Large intestine (tissue), 3 donors: Measurements from ENCODE around the gene CCT5. TPM values are rescaled to one million over a fixed set of nuclear protein-coding genes. Genes with fewer than 3 reads are reported as not detected.
A peak's percentile ranks its signal among the peaks of the same experiment; 100 is the strongest.

Experiments
- DNase-seq, 2 donors: peaks; one replicate each; pipeline versions ENCODE4 v3.0.0 to v3.0.0-alpha.2; 2013
- H3K27ac ChIP-seq: one replicate; pipeline ENCODE4 v1.5.1; 2013; ENCODE audit warnings: low read length
- H3K27me3 ChIP-seq: 2 replicates; pipeline ENCODE4 v1.6.1; 2013; ENCODE audit warnings: low read length; ENCODE audit not compliant: control insufficient read depth, insufficient read depth
- H3K36me3 ChIP-seq: 2 replicates; pipeline ENCODE4 v1.6.1; 2013; ENCODE audit warnings: low read length; ENCODE audit not compliant: control insufficient read depth, insufficient read depth
- H3K4me1 ChIP-seq: one replicate; pipeline ENCODE4 v1.6.1; 2013; ENCODE audit warnings: low read length; ENCODE audit not compliant: control insufficient read depth, insufficient read depth
- H3K4me3 ChIP-seq: one replicate; pipeline ENCODE4 v1.5.1; 2013; ENCODE audit warnings: low read length
- H3K9me3 ChIP-seq: one replicate; pipeline ENCODE4 v1.6.1; 2013; ENCODE audit warnings: mild to moderate bottlenecking, low read depth, low read length, moderate library complexity; ENCODE audit not compliant: control insufficient read depth
- WGBS: methylation state at CpG from one replicate; pipeline ENCODE4 v1.1.5; 2013; ENCODE audit warnings: low lambda C conversion rate; ENCODE audit not compliant: insufficient coverage; 5-methylcytosine and 5-hydroxymethylcytosine counted together
- polyA plus RNA-seq: library from polyadenylated mRNA; unstranded; fragments of 120-200 nt; gene quantifications from one replicate; pipeline ENCODE4 v1.2.1, GENCODE V29; 2013

Gene CCT5
- polyA plus RNA-seq, 1 donor = 178 TPM

DNA sequence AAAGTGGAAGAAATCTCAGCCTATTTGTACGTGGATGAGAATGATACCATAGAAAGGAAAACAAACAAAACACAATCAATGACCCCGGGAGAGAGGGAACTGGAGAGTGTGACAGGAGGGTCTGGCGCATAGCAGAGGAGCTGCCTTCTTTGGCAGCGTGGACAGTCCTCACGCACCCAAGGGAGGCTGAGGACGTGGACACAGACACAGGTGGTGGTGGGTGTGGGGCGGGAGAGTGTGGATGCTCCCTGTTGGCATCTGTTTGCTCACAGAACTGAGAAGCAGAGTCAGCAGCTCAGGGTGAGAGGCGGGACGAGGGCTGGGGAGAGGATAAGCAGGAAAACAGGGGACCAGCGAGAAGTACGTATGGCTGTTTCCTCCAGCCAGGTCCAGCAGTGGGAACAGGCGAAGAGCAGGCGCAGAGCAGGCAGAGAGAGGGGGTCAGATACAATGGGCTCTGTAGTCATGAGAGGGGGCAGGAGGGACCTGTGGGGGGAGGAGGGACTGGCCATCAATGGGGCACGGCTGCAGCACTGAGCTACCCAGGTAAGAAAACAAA, 47.6 kb downstream of the CCT5 start:
- peaks cover 27% of the 10 kb centered on the region for H3K36me3 ChIP-seq
- no peak for DNase-seq
- no peaks in the 10 kb centered on the region for H3K9me3 ChIP-seq
- H3K27me3 ChIP-seq = no peaks in the 10 kb centered on the region
- H3K4me1 ChIP-seq = peaks cover 11% of the 10 kb centered on the region
- no peak overlapping the region for H3K4me3 ChIP-seq
- 80% methylated on average over 1 of the region's 14 CpGs for WGBS
- no peak overlapping the region for H3K27ac ChIP-seq

DNA sequence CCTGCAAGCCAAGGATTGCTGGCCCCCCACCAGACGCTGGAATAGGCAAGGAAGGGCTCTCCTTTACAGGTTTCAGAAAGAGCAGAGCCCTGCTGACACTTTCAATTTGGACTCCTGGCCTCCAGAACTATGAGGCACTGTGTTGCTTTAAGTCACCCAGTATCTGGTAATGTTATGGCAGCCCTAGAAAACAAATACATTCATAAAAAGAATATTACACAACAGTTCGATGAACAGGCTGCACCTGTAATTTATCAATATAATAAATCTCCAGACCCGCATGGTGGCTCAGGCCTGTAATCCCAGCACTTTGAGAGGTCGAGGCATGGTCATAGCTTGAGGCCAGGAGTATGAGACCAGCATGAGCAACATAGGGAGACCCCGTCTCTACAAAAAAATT, 50.2 kb downstream of the CCT5 start:
- Histone ChIP-seq H3K27me3 (no peaks in the 10 kb centered on the region), H3K4me3 (no peak overlapping the region), H3K36me3 (peaks cover 21% of the 10 kb centered on the region), H3K4me1 (peaks cover 18% of the 10 kb centered on the region), H3K27ac (no peak overlapping the region), H3K9me3 (no peaks in the 10 kb centered on the region)
- DNase-seq = no peak
- WGBS = no CpG with 5 or more reads among the region's 5 CpGs

DNA sequence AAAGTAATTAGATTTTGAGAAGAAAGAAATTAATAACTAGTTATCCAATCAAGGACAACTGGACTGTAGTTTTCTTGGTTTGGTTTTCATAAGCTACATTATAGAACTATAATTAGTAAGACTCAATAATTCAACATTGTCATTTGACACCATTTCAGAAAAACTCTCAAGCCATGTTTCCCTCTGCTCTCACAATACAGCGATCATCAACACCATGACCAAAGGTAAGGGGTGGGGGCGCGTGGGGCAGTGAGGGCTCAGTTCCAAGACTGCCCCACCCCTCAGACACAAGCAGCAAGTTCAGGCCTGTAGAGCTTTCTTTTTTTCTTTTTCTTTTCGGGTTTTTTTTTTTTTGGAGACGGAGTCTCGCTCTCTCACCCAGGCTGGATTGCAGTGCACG, 51.2 kb downstream of the CCT5 start:
- Histone ChIP-seq H3K4me1 (peaks cover 21% of the 10 kb centered on the region), H3K27me3 (no peaks in the 10 kb centered on the region), H3K27ac (peak overlapping the region; percentile 48), H3K4me3 (no peak overlapping the region), H3K9me3 (peaks cover 2% of the 10 kb centered on the region), H3K36me3 (peaks cover 13% of the 10 kb centered on the region)
- no CpG with 5 or more reads among the region's 7 CpGs for WGBS
- DNase-seq = peak in 1 of 2 donors; percentile 46

DNA sequence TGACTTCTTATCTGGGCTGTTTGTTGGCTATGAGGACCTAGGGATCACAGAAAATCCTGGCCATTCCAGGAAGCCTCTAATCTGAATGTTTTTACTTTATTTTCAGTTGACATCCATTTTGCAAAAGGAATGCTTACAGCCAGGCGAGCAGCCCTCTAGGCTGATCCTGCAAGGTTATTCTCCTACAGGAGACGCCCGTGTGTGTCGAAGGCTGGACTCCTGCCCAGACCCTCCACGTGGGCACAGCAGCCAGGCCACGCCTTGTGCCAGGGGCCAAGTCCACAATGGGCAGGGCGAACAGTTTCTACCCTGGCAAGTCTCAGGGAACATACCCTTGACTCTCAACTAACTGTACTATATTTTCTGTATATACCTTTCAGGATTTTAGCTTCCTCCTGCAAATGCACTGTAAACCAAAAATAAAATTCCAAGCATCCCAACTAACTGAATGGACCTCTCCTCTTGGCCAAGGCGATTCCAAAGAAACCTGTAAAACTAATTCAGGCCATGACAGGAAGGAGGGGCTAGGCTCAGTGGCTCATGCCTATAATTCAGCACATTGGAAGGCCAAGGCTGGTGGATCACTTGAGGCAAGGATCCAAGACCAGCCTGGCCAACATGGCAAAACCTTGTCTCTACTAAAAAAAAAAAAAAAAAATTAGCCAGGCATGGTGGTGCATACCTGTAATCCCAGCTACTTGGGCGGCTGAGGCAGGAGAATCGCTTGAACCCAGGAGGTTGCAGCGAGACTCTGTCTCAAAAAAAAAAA, 51.9 kb downstream of the CCT5 start:
- Histone ChIP-seq H3K27me3 (no peaks in the 10 kb centered on the region), H3K36me3 (peaks cover 13% of the 10 kb centered on the region), H3K4me1 (peaks cover 27% of the 10 kb centered on the region), H3K9me3 (peaks cover 4% of the 10 kb centered on the region), H3K4me3 (no peak overlapping the region), H3K27ac (peak overlapping the region; percentile 78)
- WGBS = no CpG with 5 or more reads among the region's 11 CpGs
- peak; percentile 93 to 94 for DNase-seq

DNA sequence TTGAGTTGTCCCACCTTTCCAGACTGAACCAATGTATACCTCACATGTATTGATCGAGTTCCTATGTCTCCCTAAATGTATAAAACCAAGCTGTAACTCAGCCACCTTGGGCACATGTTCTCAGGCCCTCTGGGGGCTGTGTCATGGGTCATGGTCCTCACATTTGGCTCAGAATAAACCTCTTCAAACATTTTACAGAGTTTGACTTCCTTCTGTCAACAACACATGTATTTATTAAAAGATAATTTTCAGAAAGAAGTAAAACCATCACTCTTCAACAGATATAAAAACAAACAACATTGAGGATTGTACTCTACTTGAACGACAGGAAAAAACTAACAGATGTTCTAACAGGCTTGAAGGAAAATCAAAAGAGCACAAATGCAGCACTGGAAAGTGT, 53.1 kb downstream of the CCT5 start:
- Histone ChIP-seq H3K36me3 (peaks cover 9% of the 10 kb centered on the region), H3K9me3 (peaks cover 4% of the 10 kb centered on the region), H3K27me3 (no peaks in the 10 kb centered on the region), H3K4me1 (peaks cover 27% of the 10 kb centered on the region), H3K4me3 (no peak overlapping the region), H3K27ac (peak overlapping the region; percentile 78)
- no peak for DNase-seq
- WGBS = 75% methylated on average over 1 of the region's 2 CpGs

- peak overlapping the region; percentile 78 for H3K27ac ChIP-seq
These were observed 53.7 kb downstream of the CCT5 start for GRCh38 chr5:10303699-10304170.

GRCh38 chr5:10304932-10305331, 54.9 kb downstream of the CCT5 start:
- Histone ChIP-seq H3K36me3 (peaks cover 4% of the 10 kb centered on the region), H3K9me3 (peaks cover 4% of the 10 kb centered on the region), H3K27me3 (no peaks in the 10 kb centered on the region), H3K4me1 (peaks cover 27% of the 10 kb centered on the region), H3K4me3 (no peak overlapping the region), H3K27ac (no peak overlapping the region)
- DNase-seq = no peak
- no CpG with 5 or more reads among the region's 5 CpGs for WGBS

More at GRCh38 chr5:10303699-10304170, 53.7 kb downstream of the CCT5 start:
- peak; percentile 48 to 73 for DNase-seq
- Histone ChIP-seq H3K27me3 (no peaks in the 10 kb centered on the region), H3K4me3 (no peak overlapping the region), H3K9me3 (peaks cover 4% of the 10 kb centered on the region), H3K4me1 (peaks cover 27% of the 10 kb centered on the region), H3K36me3 (peaks cover 9% of the 10 kb centered on the region)
- WGBS = no CpG with 5 or more reads among the region's 5 CpGs

DNA sequence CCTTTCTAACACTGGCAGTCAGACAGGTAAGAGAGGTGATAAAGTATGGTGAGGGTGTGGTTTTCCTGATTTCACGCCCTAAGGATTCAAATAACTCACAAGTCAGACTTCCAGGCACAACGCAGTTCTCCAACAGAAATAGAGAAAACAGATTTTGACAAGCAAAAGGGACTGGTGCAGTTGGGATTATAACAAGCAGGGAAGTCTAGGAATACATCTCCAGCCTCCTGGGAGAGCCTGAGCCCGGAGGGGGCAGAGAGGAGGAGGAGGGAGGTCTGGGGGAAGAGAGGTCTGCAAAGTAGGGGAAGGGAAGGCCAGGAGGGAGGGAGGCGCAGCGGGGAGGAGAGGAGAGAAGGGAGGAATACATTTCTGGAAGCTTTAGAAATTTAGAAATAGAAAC, 56.0 kb downstream of the CCT5 start:
- Histone ChIP-seq H3K4me3 (no peak overlapping the region), H3K4me1 (peaks cover 30% of the 10 kb centered on the region), H3K9me3 (peaks cover 4% of the 10 kb centered on the region), H3K36me3 (no peaks in the 10 kb centered on the region), H3K27ac (peak overlapping the region; percentile 82), H3K27me3 (no peaks in the 10 kb centered on the region)
- 43% methylated on average over 1 of the region's 5 CpGs for WGBS
- DNase-seq = peak in 1 of 2 donors; percentile 48

DNA sequence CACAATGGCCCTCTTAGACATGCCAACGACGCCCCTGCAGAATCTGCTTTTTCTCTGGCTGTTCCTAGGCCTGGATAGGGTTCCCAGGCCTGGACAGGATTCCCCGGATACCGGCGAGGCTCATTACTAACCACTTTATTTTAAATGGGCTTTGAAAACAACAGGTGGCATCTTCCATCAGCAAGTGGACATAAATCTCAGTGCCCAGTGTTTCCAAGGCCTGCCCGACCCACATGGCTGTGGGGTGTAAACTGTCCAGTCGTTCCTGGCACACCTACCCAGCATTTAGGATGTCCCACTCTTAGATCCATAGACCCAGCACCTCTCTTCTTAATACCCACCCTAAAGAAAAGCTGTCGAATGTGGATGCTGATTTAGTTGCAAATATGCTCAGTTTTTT, 56.7 kb downstream of the CCT5 start:
- peak overlapping the region; percentile 60 for H3K4me3 ChIP-seq
- H3K9me3 ChIP-seq = peaks cover 4% of the 10 kb centered on the region
- H3K36me3 ChIP-seq = no peaks in the 10 kb centered on the region
- no peaks in the 10 kb centered on the region for H3K27me3 ChIP-seq
- DNase-seq = peak in 1 of 2 donors; percentile 37
- no CpG with 5 or more reads among the region's 8 CpGs for WGBS
- H3K4me1 ChIP-seq = peaks cover 25% of the 10 kb centered on the region
- peak overlapping the region; percentile 82 for H3K27ac ChIP-seq

GRCh38 chr5:10307206-10308148, 57.4 kb downstream of the CCT5 start, which contains the start of gene CMBL:
Gene CMBL (minus strand): TSS chr5:10307902. CDS start chr5:10290762, 17,140 bp downstream.
- peaks cover 4% of the 10 kb centered on the region for H3K9me3 ChIP-seq
- peak; percentile 53 to 89 for DNase-seq
- peaks cover 20% of the 10 kb centered on the region for H3K4me1 ChIP-seq
- WGBS = 0% methylated on average over 1 of the region's 56 CpGs
- H3K36me3 ChIP-seq = no peaks in the 10 kb centered on the region
- no peaks in the 10 kb centered on the region for H3K27me3 ChIP-seq
- H3K4me3 ChIP-seq = peak within 1 kb of the TSS; percentile 60
- H3K27ac ChIP-seq = peak within 1 kb of the TSS; percentile 82
